CD8-positive, alpha-beta memory T cell (primary cell): ENCODE results near the gene CRHR1. TPM values are rescaled to one million over a fixed set of nuclear protein-coding genes. Genes with fewer than 3 reads are reported as not detected.

Experiments used
- CTCF ChIA-PET: fragments of 350-600 bp; sonication (Branson Sonifier 250); formaldehyde crosslinking; loops from one replicate; lab custom pipeline; 2021; ENCODE audit warnings: antibody characterized with exemption; lab: Charles Lee
- POLR2A ChIA-PET: fragments of 350-600 bp; sonication (Branson Sonifier 250); formaldehyde crosslinking; loops from one replicate; lab custom pipeline; 2021; ENCODE audit warnings: antibody characterized with exemption; lab: Charles Lee
- DNase-seq, 5 donors: peaks; one replicate each; pipeline versions ENCODE4 v3.0.0 to v3.0.0-alpha.2; 2020 to 2022; ENCODE audit warnings: mixed read lengths in 1 of 5
- H3K27ac ChIP-seq: one replicate; pipeline ENCODE4 v1.7.0; 2013; ENCODE audit warnings: low read depth, mild to moderate bottlenecking, low read length, moderate library complexity
- H3K27me3 ChIP-seq: 2 replicates; pipeline ENCODE4 v1.7.0; 2013; ENCODE audit warnings: low read length, mild to moderate bottlenecking; ENCODE audit not compliant: insufficient read depth, poor library complexity, severe bottlenecking
- H3K36me3 ChIP-seq: 2 replicates; pipeline ENCODE4 v1.7.0; 2013; ENCODE audit warnings: mild to moderate bottlenecking, low read length, moderate library complexity; ENCODE audit not compliant: insufficient read depth
- H3K4me1 ChIP-seq: 2 replicates; pipeline ENCODE4 v1.7.0; 2013; ENCODE audit warnings: mild to moderate bottlenecking, low read length, moderate library complexity; ENCODE audit not compliant: insufficient read depth
- H3K4me3 ChIP-seq: 2 replicates; pipeline ENCODE4 v1.7.0; 2013; ENCODE audit warnings: mild to moderate bottlenecking, low read length
- H3K9me3 ChIP-seq: 2 replicates; pipeline ENCODE4 v1.7.0; 2013; ENCODE audit warnings: mild to moderate bottlenecking, low read length
- H3K27ac Mint-ChIP-seq, 8 donors: one replicate each; pipeline ENCODE4 v1.8.0; 2020 to 2021; ENCODE audit warnings: mixed read lengths in 8 of 8, mild to moderate bottlenecking in 6 of 8, inconsistent platforms in 3 of 8, moderate library complexity in 3 of 8
- H3K27me3 Mint-ChIP-seq, 2 donors: one replicate each; pipeline ENCODE4 v1.8.0; 2020 to 2021; ENCODE audit warnings: mixed read lengths in 2 of 2, mild to moderate bottlenecking in 1 of 2, moderate library complexity in 1 of 2
- H3K36me3 Mint-ChIP-seq, 3 donors: one replicate each; pipeline ENCODE4 v1.8.0; 2020 to 2021; ENCODE audit warnings: mixed read lengths in 3 of 3, inconsistent platforms in 1 of 3, mild to moderate bottlenecking in 1 of 3
- H3K4me1 Mint-ChIP-seq, 3 donors: one replicate each; pipeline ENCODE4 v1.8.0; 2020 to 2021; ENCODE audit warnings: mixed read lengths in 3 of 3, inconsistent platforms in 1 of 3, mild to moderate bottlenecking in 1 of 3
- H3K4me3 Mint-ChIP-seq, 7 donors: one replicate each; pipeline ENCODE4 v1.8.0; 2020 to 2021; ENCODE audit warnings: mixed read lengths in 7 of 7, mild to moderate bottlenecking in 6 of 7, moderate library complexity in 4 of 7, inconsistent platforms in 2 of 7
- H3K9me3 Mint-ChIP-seq, 5 donors: one replicate each; pipeline ENCODE4 v1.8.0; 2020 to 2022; ENCODE audit warnings: mixed read lengths in 5 of 5, mild to moderate bottlenecking in 3 of 5, moderate library complexity in 2 of 5, inconsistent platforms in 1 of 5
- polyA plus RNA-seq: library from polyadenylated mRNA; unstranded; fragments of 300-500 nt; fragmentation: Illumina TruSeq; gene quantifications from one replicate; pipeline ENCODE4 v1.2.3, GENCODE V29; 2021
- total RNA-seq, 2 experiments: library from RNA; stranded (reverse); gene quantifications; one replicate each; pipeline ENCODE4 v1.2.3, GENCODE V29; 2021

CRHR1 gene
- total and polyA plus RNA-seq, 3 experiments from 2014 or later: not detected

- no peaks in the 10 kb centered on the region for H3K9me3 ChIP-seq
- H3K4me3 ChIP-seq: no peak overlapping the region
- ChIA-PET POLR2A (no interaction called here), CTCF (interaction anchor here (2.3 kb wide), 1 partner anchor 11 kb away, joined by 13 read pairs; no protein-coding TSS in a partner anchor)
- H3K27me3 ChIP-seq: no peaks in the 10 kb centered on the region
- H3K27ac Mint-ChIP-seq: no peak overlapping the region
- H3K4me1 Mint-ChIP-seq: no peaks in the 10 kb centered on the region
- H3K27me3 Mint-ChIP-seq: peaks cover 3% of the 10 kb centered on the region in 2 donors
- no peak overlapping the region for H3K4me3 Mint-ChIP-seq
- H3K27ac ChIP-seq: no peak overlapping the region
- no peaks in the 10 kb centered on the region for H3K36me3 ChIP-seq
- no peak for DNase-seq
- no peaks in the 10 kb centered on the region for H3K9me3 Mint-ChIP-seq
- no peaks in the 10 kb centered on the region for H3K36me3 Mint-ChIP-seq
- H3K4me1 ChIP-seq: no peaks in the 10 kb centered on the region
Observed at GRCh38 chr17:45821147-45821546, 37.0 kb downstream of the CRHR1 start.

- Histone ChIP-seq H3K36me3 (no peaks in the 10 kb centered on the region), H3K27ac (no peak overlapping the region), H3K9me3 (no peaks in the 10 kb centered on the region), H3K4me3 (no peak overlapping the region), H3K4me1 (no peaks in the 10 kb centered on the region), H3K27me3 (no peaks in the 10 kb centered on the region)
- Mint-ChIP-seq H3K27me3 (peaks cover 5 to 9% of the 10 kb centered on the region in 2 donors), H3K4me1 (peaks cover 0 to 7% (median 0%) of the 10 kb centered on the region in 3 donors), H3K4me3 (peak overlapping the region in 1 of 7 donors; percentile 49), H3K9me3 (no peaks in the 10 kb centered on the region), H3K36me3 (no peaks in the 10 kb centered on the region), H3K27ac (no peak overlapping the region)
- peak in 1 of 5 donors; percentile 11 for DNase-seq
- CTCF ChIA-PET: no interaction called here
- POLR2A ChIA-PET: no interaction called here
Observed at GRCh38 chr17:45823598-45823997, 39.5 kb downstream of the CRHR1 start.

- no peak for DNase-seq
- H3K36me3 Mint-ChIP-seq: no peaks in the 10 kb centered on the region
- Histone ChIP-seq H3K36me3 (no peaks in the 10 kb centered on the region), H3K27ac (no peak overlapping the region), H3K4me3 (no peak overlapping the region), H3K9me3 (no peaks in the 10 kb centered on the region), H3K4me1 (no peaks in the 10 kb centered on the region), H3K27me3 (no peaks in the 10 kb centered on the region)
- CTCF ChIA-PET: no interaction called here
- peaks cover 5 to 12% of the 10 kb centered on the region in 2 donors for H3K27me3 Mint-ChIP-seq
- H3K27ac Mint-ChIP-seq: no peak overlapping the region
- peaks cover 0 to 7% (median 0%) of the 10 kb centered on the region in 3 donors for H3K4me1 Mint-ChIP-seq
- no peaks in the 10 kb centered on the region for H3K9me3 Mint-ChIP-seq
- H3K4me3 Mint-ChIP-seq: no peak overlapping the region
- POLR2A ChIA-PET: no interaction called here
Observed at GRCh38 chr17:45824475-45824874, 40.4 kb downstream of the CRHR1 start.

- Histone ChIP-seq H3K27me3 (no peaks in the 10 kb centered on the region), H3K9me3 (no peaks in the 10 kb centered on the region), H3K4me1 (no peaks in the 10 kb centered on the region), H3K36me3 (no peaks in the 10 kb centered on the region), H3K4me3 (no peak overlapping the region), H3K27ac (no peak overlapping the region)
- ChIA-PET CTCF (no interaction called here), POLR2A (no interaction called here)
- H3K36me3 Mint-ChIP-seq: no peaks in the 10 kb centered on the region
- no peaks in the 10 kb centered on the region for H3K9me3 Mint-ChIP-seq
- peaks cover 7 to 12% of the 10 kb centered on the region in 2 donors for H3K27me3 Mint-ChIP-seq
- no peak overlapping the region for H3K27ac Mint-ChIP-seq
- H3K4me3 Mint-ChIP-seq: no peak overlapping the region
- peaks cover 0 to 7% (median 0%) of the 10 kb centered on the region in 3 donors for H3K4me1 Mint-ChIP-seq
- DNase-seq: no peak
Observed at GRCh38 chr17:45824901-45825492, 40.9 kb downstream of the CRHR1 start.

GRCh38 chr17:45825792-45826191 lies 41.7 kb downstream of the CRHR1 start:
- no peak overlapping the region for H3K27ac ChIP-seq
- no peaks in the 10 kb centered on the region for H3K27me3 ChIP-seq
- DNase-seq: no peak
- Mint-ChIP-seq H3K27me3 (peaks cover 8 to 9% of the 10 kb centered on the region in 2 donors), H3K27ac (no peak overlapping the region), H3K4me3 (no peak overlapping the region), H3K36me3 (no peaks in the 10 kb centered on the region), H3K4me1 (peaks cover 0 to 7% (median 0%) of the 10 kb centered on the region in 3 donors), H3K9me3 (no peaks in the 10 kb centered on the region)
- no peaks in the 10 kb centered on the region for H3K4me1 ChIP-seq
- POLR2A ChIA-PET: no interaction called here
- H3K36me3 ChIP-seq: no peaks in the 10 kb centered on the region
- H3K4me3 ChIP-seq: no peak overlapping the region
- H3K9me3 ChIP-seq: no peaks in the 10 kb centered on the region
- CTCF ChIA-PET: no interaction called here

GRCh38 chr17:45826919-45827588 lies 42.9 kb downstream of the CRHR1 start:
- H3K9me3 ChIP-seq: no peaks in the 10 kb centered on the region
- no peak for DNase-seq
- Mint-ChIP-seq H3K27me3 (peaks cover 9 to 15% of the 10 kb centered on the region in 2 donors), H3K4me1 (peaks cover 0 to 7% (median 0%) of the 10 kb centered on the region in 3 donors), H3K9me3 (no peaks in the 10 kb centered on the region), H3K36me3 (no peaks in the 10 kb centered on the region), H3K27ac (peak overlapping the region in 1 of 8 donors; percentile 71), H3K4me3 (no peak overlapping the region)
- H3K4me3 ChIP-seq: no peak overlapping the region
- no peak overlapping the region for H3K27ac ChIP-seq
- CTCF ChIA-PET: no interaction called here
- POLR2A ChIA-PET: no interaction called here
- H3K27me3 ChIP-seq: no peaks in the 10 kb centered on the region
- no peaks in the 10 kb centered on the region for H3K36me3 ChIP-seq
- no peaks in the 10 kb centered on the region for H3K4me1 ChIP-seq

GRCh38 chr17:45828171-45828570 lies 44.1 kb downstream of the CRHR1 start:
- Mint-ChIP-seq H3K4me1 (peaks cover 0 to 7% (median 0%) of the 10 kb centered on the region in 3 donors), H3K27me3 (peaks cover 9 to 16% of the 10 kb centered on the region in 2 donors), H3K27ac (no peak overlapping the region), H3K4me3 (no peak overlapping the region), H3K9me3 (no peaks in the 10 kb centered on the region), H3K36me3 (no peaks in the 10 kb centered on the region)
- DNase-seq: no peak
- no peaks in the 10 kb centered on the region for H3K27me3 ChIP-seq
- H3K4me1 ChIP-seq: no peaks in the 10 kb centered on the region
- ChIA-PET POLR2A (no interaction called here), CTCF (no interaction called here)
- no peaks in the 10 kb centered on the region for H3K9me3 ChIP-seq
- no peak overlapping the region for H3K27ac ChIP-seq
- H3K4me3 ChIP-seq: no peak overlapping the region
- no peaks in the 10 kb centered on the region for H3K36me3 ChIP-seq

- Histone ChIP-seq H3K4me3 (no peak overlapping the region), H3K27ac (no peak overlapping the region), H3K9me3 (no peaks in the 10 kb centered on the region), H3K36me3 (no peaks in the 10 kb centered on the region), H3K27me3 (no peaks in the 10 kb centered on the region), H3K4me1 (no peaks in the 10 kb centered on the region)
- no peaks in the 10 kb centered on the region for H3K36me3 Mint-ChIP-seq
- H3K27me3 Mint-ChIP-seq: peaks cover 9 to 16% of the 10 kb centered on the region in 2 donors
- no peaks in the 10 kb centered on the region for H3K9me3 Mint-ChIP-seq
- POLR2A ChIA-PET: no interaction called here
- DNase-seq: no peak
- H3K27ac Mint-ChIP-seq: no peak overlapping the region
- peaks cover 0 to 7% (median 0%) of the 10 kb centered on the region in 3 donors for H3K4me1 Mint-ChIP-seq
- H3K4me3 Mint-ChIP-seq: no peak overlapping the region
- CTCF ChIA-PET: no interaction called here
Observed at GRCh38 chr17:45828582-45829133, 44.5 kb downstream of the CRHR1 start.
